H1 (cell line): Measurements from ENCODE around the gene ADGRE2. TPM values are rescaled to one million over a fixed set of nuclear protein-coding genes. Genes with fewer than 3 reads are reported as not detected.

Experiments
- CTCF ChIA-PET: fragments of 300-600 bp; sonication (Branson Sonifier 250); formaldehyde crosslinking; loops from one replicate; lab custom pipeline; 2021; ENCODE audit not compliant: partially characterized antibody; lab: Charles Lee
- POLR2A ChIA-PET: fragments of 300-600 bp; sonication (Branson Sonifier 250); formaldehyde crosslinking; loops from one replicate; lab custom pipeline; 2021; ENCODE audit warnings: inconsistent platforms; ENCODE audit not compliant: partially characterized antibody; lab: Charles Lee
- DNase-seq, 2 experiments: peaks; one replicate each; pipeline versions ENCODE4 v3.0.0 to v3.0.0-alpha.2; 2010 to 2022; ENCODE audit warnings: low spot score in 2 of 2, low read depth in 1 of 2, mixed read lengths in 1 of 2
- FAIRE-seq: peaks from 2 replicates; lab custom pipeline; 2011; peaks lifted over from hg19 to GRCh38; lab: Jason Lieb, UNC
- H2AFZ ChIP-seq: 2 replicates; pipeline ENCODE4 v1.8.1; 2012; ENCODE audit warnings: low read length, inconsistent platforms
- H2AK5ac ChIP-seq: 2 replicates; pipeline ENCODE4 v1.6.1; 2013; ENCODE audit warnings: low read depth, low read length
- H2BK120ac ChIP-seq: replicated peaks from 2 replicates; pipeline ENCODE3; 2013; ENCODE audit warnings: low read depth, low read length, inconsistent platforms
- H2BK12ac ChIP-seq: 2 replicates; pipeline ENCODE4 v1.6.1; 2013; ENCODE audit warnings: low read depth, low read length
- H2BK15ac ChIP-seq: 2 replicates; pipeline ENCODE4 v1.6.1; 2013; ENCODE audit warnings: low read length
- H2BK20ac ChIP-seq: 2 replicates; pipeline ENCODE4 v1.6.1; 2013; ENCODE audit warnings: low read length
- H2BK5ac ChIP-seq: 2 replicates; pipeline ENCODE4 v1.6.1; 2013; ENCODE audit warnings: low read depth, low read length
- H3K14ac ChIP-seq: 2 replicates; pipeline ENCODE4 v1.6.1; 2013; ENCODE audit warnings: inconsistent platforms; ENCODE audit not compliant: insufficient read length
- H3K18ac ChIP-seq: 2 replicates; pipeline ENCODE4 v1.6.1; 2013; ENCODE audit warnings: low read length; ENCODE audit errors: extremely low read depth
- H3K23ac ChIP-seq: 2 replicates; pipeline ENCODE4 v1.6.1; 2013; ENCODE audit warnings: inconsistent platforms; ENCODE audit not compliant: insufficient read length
- H3K23me2 ChIP-seq: 2 replicates; pipeline ENCODE4 v1.6.1; 2013; ENCODE audit warnings: low read depth, low read length
- H3K27ac ChIP-seq: 2 replicates; pipeline ENCODE4 v1.6.1; 2011; ENCODE audit warnings: low read depth, low read length, inconsistent platforms
- H3K27me3 ChIP-seq, 4 experiments: replicated peaks in 1 of 4; 1 replicate in 1 of 4; 2 replicates in 3 of 4; pipeline versions ENCODE4 v1.6.1 to v1.8.1; 2011 to 2013; ENCODE audit warnings: low read length in 3 of 4, mild to moderate bottlenecking in 3 of 4, inconsistent platforms in 2 of 4, mixed read lengths in 2 of 4, moderate library complexity in 1 of 4; ENCODE audit not compliant: control insufficient read depth in 3 of 4, insufficient read depth in 3 of 4; ENCODE audit errors: extremely low read depth in 1 of 4
- H3K36me3 ChIP-seq, 4 experiments: 2 replicates each; pipeline versions ENCODE4 v1.6.1 to v1.8.1; 2011 to 2013; ENCODE audit warnings: mild to moderate bottlenecking in 4 of 4, low read length in 3 of 4, moderate library complexity in 2 of 4, control low read depth in 1 of 4, inconsistent platforms in 1 of 4; ENCODE audit not compliant: insufficient read depth in 4 of 4, control insufficient read depth in 2 of 4
- H3K4ac ChIP-seq: replicated peaks from 2 replicates; pipeline ENCODE3; 2013; ENCODE audit warnings: low read length, low read depth, mixed read lengths, inconsistent platforms; ENCODE audit not compliant: insufficient read length
- H3K4me1 ChIP-seq, 4 experiments: replicated peaks in 1 of 4; 1 replicate in 1 of 4; 2 replicates in 3 of 4; pipeline versions ENCODE4 v1.6.1 to v1.8.1; 2011 to 2013; ENCODE audit warnings: low read length in 3 of 4, inconsistent platforms in 2 of 4, mixed read lengths in 1 of 4; ENCODE audit not compliant: insufficient read depth in 4 of 4, control insufficient read depth in 3 of 4
- H3K4me2 ChIP-seq, 2 experiments: 2 replicates each; pipeline versions ENCODE4 v1.6.1 to v1.8.1; 2011 to 2013; ENCODE audit warnings: low read depth in 2 of 2, low read length in 2 of 2, control low read depth in 1 of 2, inconsistent platforms in 1 of 2, mild to moderate bottlenecking in 1 of 2; ENCODE audit not compliant: insufficient read depth in 1 of 2
- H3K4me3 ChIP-seq, 4 experiments: fragments of 200-600, 300-600 bp in 1 of 4; sonication (generic), shearing (Covaris generic), sonication (Bioruptor Twin) in 1 of 4; 2 replicates each; pipeline versions ENCODE4 v1.5.1 to v1.8.1; 2011 to 2016; ENCODE audit warnings: low read length in 4 of 4, low read depth in 3 of 4, control low read depth in 2 of 4, inconsistent platforms in 2 of 4, mild to moderate bottlenecking in 2 of 4, mixed read lengths in 1 of 4, moderate library complexity in 1 of 4; ENCODE audit not compliant: insufficient read depth in 2 of 4; ENCODE audit errors: extremely low read depth in 1 of 4
- H3K56ac ChIP-seq: replicated peaks from 2 replicates; pipeline ENCODE3; 2013; ENCODE audit warnings: low read depth, mild to moderate bottlenecking, mixed read lengths, low read length, inconsistent platforms; ENCODE audit not compliant: insufficient read length
- H3K79me1 ChIP-seq: 2 replicates; pipeline ENCODE4 v1.6.1; 2013; ENCODE audit warnings: low read depth, low read length, control low read depth
- H3K79me2 ChIP-seq, 2 experiments: 2 replicates each; pipeline versions ENCODE4 v1.6.1 to v1.8.1; 2012 to 2013; ENCODE audit warnings: low read length in 2 of 2, mild to moderate bottlenecking in 2 of 2, inconsistent platforms in 1 of 2; ENCODE audit not compliant: insufficient read depth in 2 of 2, control insufficient read depth in 1 of 2
- H3K9ac ChIP-seq, 4 experiments: replicated peaks in 1 of 4; 1 replicate in 1 of 4; 2 replicates in 3 of 4; pipeline versions ENCODE4 v1.6.1 to v1.8.1; 2011 to 2013; ENCODE audit warnings: low read depth in 3 of 4, low read length in 3 of 4, control low read depth in 2 of 4, mild to moderate bottlenecking in 2 of 4, moderate library complexity in 2 of 4, inconsistent platforms in 1 of 4; ENCODE audit errors: extremely low read depth in 1 of 4
- H3K9me3 ChIP-seq, 2 experiments: 2 replicates each; pipeline versions ENCODE4 v1.6.1 to v1.8.1; 2012 to 2013; ENCODE audit warnings: mild to moderate bottlenecking in 2 of 2, moderate library complexity in 2 of 2, control low read depth in 1 of 2, inconsistent platforms in 1 of 2, low read depth in 1 of 2, low read length in 1 of 2, mixed read lengths in 1 of 2; ENCODE audit not compliant: insufficient read depth in 2 of 2
- H4K20me1 ChIP-seq, 2 experiments: replicated peaks in 1 of 2; 2 replicates each; pipeline versions ENCODE3 to v1.8.1; 2011 to 2013; ENCODE audit warnings: inconsistent platforms in 2 of 2, low read length in 2 of 2, mild to moderate bottlenecking in 1 of 2; ENCODE audit not compliant: insufficient read depth in 2 of 2, control insufficient read depth in 1 of 2
- H4K5ac ChIP-seq: 2 replicates; pipeline ENCODE4 v1.6.1; 2013; ENCODE audit warnings: low read length, low read depth, mixed read lengths, inconsistent platforms; ENCODE audit not compliant: insufficient read length
- H4K8ac ChIP-seq: 2 replicates; pipeline ENCODE4 v1.8.0; 2013; ENCODE audit warnings: mild to moderate bottlenecking, moderate library complexity, low read length, inconsistent platforms; ENCODE audit not compliant: insufficient read depth; ENCODE audit errors: extremely low read depth
- H4K91ac ChIP-seq: replicated peaks from 2 replicates; pipeline ENCODE3; 2013; ENCODE audit warnings: low read length, mixed read lengths, inconsistent platforms; ENCODE audit not compliant: insufficient read length
- ATF3 ChIP-seq: IDR thresholded peaks from 2 replicates; pipeline ENCODE4 v1.6.1; 2011; ENCODE audit warnings: low read depth, mild to moderate bottlenecking, low read length; ENCODE audit not compliant: insufficient read depth
- RNF2 ChIP-seq: fragments of 200-900, 300-1000 bp; sonication (generic); IDR thresholded peaks from 2 replicates; pipeline ENCODE4 v1.7.1; 2016; ENCODE audit warnings: borderline replicate concordance, low read depth, mild to moderate bottlenecking, antibody characterized with exemption, low read length; ENCODE audit not compliant: poor library complexity, severe bottlenecking; ENCODE audit errors: missing control alignments
- WGBS, 2 experiments: shearing (Covaris generic) in 1 of 2; methylation state at CpG; one replicate each; pipeline versions ENCODE4 v1.1.6 to v1.1.7; 2013 to 2015; ENCODE audit warnings: low lambda C conversion rate in 2 of 2, mixed read lengths in 2 of 2, inconsistent platforms in 1 of 2, low coverage in 1 of 2, missing lambda C conversion rate in 1 of 2; ENCODE audit not compliant: insufficient replicate concordance in 2 of 2, insufficient coverage in 1 of 2, insufficient read length in 1 of 2; ENCODE audit errors: extremely low coverage in 1 of 2, missing lambda C conversion rate in 1 of 2; 5-methylcytosine and 5-hydroxymethylcytosine counted together
- polyA plus RNA-seq, 7 experiments: library from polyadenylated mRNA; depleted of rRNA in 3 of 7; stranded (reverse) in 5 of 7; unstranded in 2 of 7; fragments of >200 nt in 5 of 7; fragments of 200-250 nt in 2 of 7; gene quantifications; 1 replicate in 5 of 7; 2 replicates in 1 of 7; 4 replicates in 1 of 7; pipeline versions ENCODE4 v1.2.1 to v1.2.3, GENCODE V29; 2011 to 2013; ENCODE audit warnings: missing spikeins in 2 of 7, mixed read lengths in 2 of 7
- total RNA-seq: library from RNA; stranded (reverse); fragmentation: NEBNext Ultra II Directional; extraction: Animal tissue kit (Norgen Biotek cat#: 25700); gene quantifications from 2 replicates; pipeline ENCODE4 v1.2.1, GENCODE V29; 2021

ADGRE2 gene
- total and polyA plus RNA-seq, 2 of the 8 experiments (the other 6 are each of a cell fraction or from before 2014, with no cell fraction given): 2.0 to 4.5 TPM

GRCh38 chr19:14722127-14722526 lies 56.2 kb downstream of the ADGRE2 start:
- POLR2A ChIA-PET: no interaction called here
- no peak for DNase-seq
- TF ChIP-seq RNF2 (no peak), ATF3 (no peak)

More at GRCh38 chr19:14722127-14722526, 56.2 kb downstream of the ADGRE2 start:
- Histone ChIP-seq H3K9ac (no peak overlapping the region), H4K20me1 (no peaks in the 10 kb centered on the region), H3K9me3 (peaks cover 68 to 79% of the 10 kb centered on the region in 2 experiments), H3K23me2 (no peaks in the 10 kb centered on the region), H3K56ac (no peak overlapping the region), H2BK120ac (no peak overlapping the region), H2BK20ac (no peak overlapping the region), H3K36me3 (peaks cover 4 to 28% (median 19%) of the 10 kb centered on the region in 4 experiments; a peak in 6 of 8 replicates), H3K4ac (no peak overlapping the region), H4K8ac (no peak overlapping the region), H3K79me2 (no peaks in the 10 kb centered on the region), H3K23ac (no peak overlapping the region), H2BK15ac (no peak overlapping the region), H3K27me3 (no peaks in the 10 kb centered on the region; a peak in 1 of 7 replicates), H3K4me2 (no peak overlapping the region), H4K5ac (no peak overlapping the region), H2AK5ac (no peak overlapping the region), H2AFZ (no peak overlapping the region), H3K18ac (no peak overlapping the region), H2BK12ac (no peak overlapping the region), H3K4me3 (no peak overlapping the region), H3K4me1 (no peaks in the 10 kb centered on the region), H3K79me1 (no peaks in the 10 kb centered on the region), H2BK5ac (no peak overlapping the region), H3K27ac (no peak overlapping the region), H3K14ac (no peak overlapping the region), H4K91ac (no peak overlapping the region)
- CTCF ChIA-PET: no interaction called here
- WGBS, 2 experiments: 87% methylated on average over 2 of the region's 2 CpGs; no CpG with 5 or more reads in 1 of the 2 experiments
- no peak for FAIRE-seq
